K562 (cell line): ENCODE results near the gene MEIS2. TPM values are rescaled to one million over a fixed set of nuclear protein-coding genes. Genes with fewer than 3 reads are reported as not detected.
A peak's percentile ranks its signal among the peaks of the same experiment; 100 is the strongest.

Experiments used
- ATAC-seq: fragments of 200-7000 bp; cut with Tn5 transposase; 3 replicates; pipeline ENCODE4 v1.9.1; 2020; ENCODE audit warnings: moderate library complexity
- BruUV-seq: library from RNA; stranded (reverse); fragments of 400-500 nt; replicated peaks from 2 replicates; lab custom pipeline; 2021; lab: Mats Ljungman, UMichigan
- CTCF ChIA-PET: fragments of 300-600 bp; formaldehyde crosslinking; extraction: SDS; loops from one replicate; lab custom pipeline; 2021; ENCODE audit warnings: low intra/inter-chr PET ratio; lab: Yijun Ruan, JAX
- POLR2A ChIA-PET: fragments of 300-600, 350-650 bp; sonication (Branson Sonifier 250); formaldehyde crosslinking; extraction: SDS; loops from one replicate; lab custom pipeline; 2021; ENCODE audit warnings: antibody characterized with exemption, inconsistent platforms; lab: Yijun Ruan, JAX
- DNase-seq, 4 experiments: peaks; one replicate each; pipeline versions ENCODE4 v3.0.0 to v3.0.0-alpha.2; 2011 to 2018; ENCODE audit warnings: low spot score in 3 of 4, mixed read lengths in 3 of 4; ENCODE audit errors: extremely low read depth in 1 of 4
- FAIRE-seq: peaks from 2 replicates; lab custom pipeline; 2011; peaks lifted over from hg19 to GRCh38; lab: Jason Lieb, UNC
- H2AFZ ChIP-seq: 2 replicates; pipeline ENCODE4 v1.6.0; 2011; ENCODE audit warnings: low read depth, low read length, control low read depth, inconsistent platforms
- H3K27ac ChIP-seq: fragments of 200-600 bp; 3 replicates; pipeline ENCODE4 v1.8.0; 2011; ENCODE audit warnings: low read depth, mild to moderate bottlenecking, control low read depth, inconsistent platforms, low read length, moderate library complexity, mixed read lengths; ENCODE audit errors: extremely low read depth
- H3K27me3 ChIP-seq, 2 experiments: fragments of 300-600 bp in 1 of 2; 2 replicates in 1 of 2; 3 replicates in 1 of 2; pipeline versions ENCODE4 v1.6.0 to v1.8.0; 2011; ENCODE audit warnings: inconsistent platforms in 2 of 2, low read length in 2 of 2, mild to moderate bottlenecking in 1 of 2, mixed read lengths in 1 of 2, moderate library complexity in 1 of 2; ENCODE audit not compliant: control insufficient read depth in 2 of 2, insufficient read depth in 2 of 2
- H3K36me3 ChIP-seq: fragments of 300-600 bp; 3 replicates; pipeline ENCODE4 v1.8.0; 2011; ENCODE audit warnings: mild to moderate bottlenecking, low read length, inconsistent platforms; ENCODE audit not compliant: control insufficient read depth, insufficient read depth
- H3K4me1 ChIP-seq, 2 experiments: fragments of 200-600 bp in 1 of 2; replicated peaks in 1 of 2; 2 replicates in 1 of 2; 3 replicates in 1 of 2; pipeline versions ENCODE4 v1.5.1 to v1.8.0; 2011; ENCODE audit warnings: inconsistent platforms in 2 of 2, low read length in 2 of 2, mild to moderate bottlenecking in 1 of 2, mixed read lengths in 1 of 2, moderate library complexity in 1 of 2; ENCODE audit not compliant: control insufficient read depth in 2 of 2, insufficient read depth in 2 of 2
- H3K4me2 ChIP-seq: 2 replicates; pipeline ENCODE4 v1.6.1; 2011; ENCODE audit warnings: low read length, control low read depth, inconsistent platforms, mixed read lengths; ENCODE audit not compliant: insufficient read depth
- H3K4me3 ChIP-seq: fragments of 200-600 bp; sonication (generic), shearing (Covaris generic); 2 replicates; pipeline ENCODE4 v1.5.1; 2016; ENCODE audit warnings: control low read depth, inconsistent platforms
- H3K79me2 ChIP-seq: fragments of 200-600 bp; 3 replicates; pipeline ENCODE4 v1.8.0; 2011; ENCODE audit warnings: low read length, inconsistent platforms; ENCODE audit not compliant: control insufficient read depth, insufficient read depth
- H3K9ac ChIP-seq, 2 experiments: 2 replicates each; pipeline versions ENCODE4 v1.6.0 to v1.6.1; 2011; ENCODE audit warnings: low read depth in 2 of 2, low read length in 2 of 2, control low read depth in 1 of 2, inconsistent platforms in 1 of 2, mild to moderate bottlenecking in 1 of 2, mixed read lengths in 1 of 2; ENCODE audit not compliant: insufficient read depth in 1 of 2
- H3K9me1 ChIP-seq: one replicate; pipeline ENCODE4 v1.6.0; 2011; ENCODE audit warnings: inconsistent platforms, mild to moderate bottlenecking, low read length, moderate library complexity; ENCODE audit not compliant: control insufficient read depth, insufficient read depth
- H3K9me3 ChIP-seq: replicated peaks from 2 replicates; pipeline ENCODE4 v1.5.1; 2011; ENCODE audit warnings: low read depth, low read length, inconsistent platforms; ENCODE audit not compliant: control insufficient read depth, insufficient read depth
- H4K20me1 ChIP-seq: replicated peaks from 2 replicates; pipeline ENCODE4 v1.6.1; 2011; ENCODE audit warnings: low read length, inconsistent platforms, mixed read lengths; ENCODE audit not compliant: control insufficient read depth, insufficient read depth
- CBFA2T3 ChIP-seq: fragments of 450-650 bp; IDR thresholded peaks from 2 replicates; pipeline ENCODE4 v1.6.1; 2017
- CC2D1A ChIP-seq: fragments of 450-650 bp; IDR thresholded peaks from 2 replicates; pipeline ENCODE4 v1.6.1; 2017; ENCODE audit warnings: mild to moderate bottlenecking
- CHD2 ChIP-seq: IDR thresholded peaks from 2 replicates; pipeline ENCODE4 v1.6.1; 2011; ENCODE audit warnings: low read depth, low read length
- CTCFL ChIP-seq: IDR thresholded peaks from 2 replicates; pipeline ENCODE4 v1.6.1; 2011; ENCODE audit warnings: borderline replicate concordance, low read depth, mild to moderate bottlenecking, moderate library complexity, low read length; ENCODE audit not compliant: insufficient read depth, poor library complexity, severe bottlenecking
- ESRRA ChIP-seq: fragments of 450-650 bp; IDR thresholded peaks from 2 replicates; pipeline ENCODE4 v1.6.1; 2014; ENCODE audit warnings: low read depth, mild to moderate bottlenecking, moderate library complexity, borderline replicate concordance
- HNRNPL ChIP-seq: fragments of 200-400 bp; formaldehyde crosslinking; IDR thresholded peaks from 2 replicates; pipeline ENCODE4 v1.6.1; 2017; ENCODE audit warnings: low read depth, mild to moderate bottlenecking, low read length
- MTA3 ChIP-seq: fragments of 450-650 bp; formaldehyde crosslinking; IDR thresholded peaks from 2 replicates; pipeline ENCODE4 v1.6.1; 2017; ENCODE audit warnings: mild to moderate bottlenecking, borderline replicate concordance
- MYC ChIP-seq, 2 experiments: fragments of 250-450 bp in 1 of 2; sonication (Bioruptor Pico) in 1 of 2; IDR thresholded peaks; 2 replicates each; pipeline versions ENCODE4 v1.5.1 to v1.6.1; 2012 to 2021; ENCODE audit warnings: low read depth in 2 of 2, borderline replicate concordance in 1 of 2, improper control_type of control experiment in 1 of 2, low read length in 1 of 2, mild to moderate bottlenecking in 1 of 2, moderate library complexity in 1 of 2
- NR2C2 ChIP-seq, 2 experiments: fragments of 200-800 bp in 1 of 2; sonication (Bioruptor generic) in 1 of 2; sonication (generic) in 1 of 2; formaldehyde crosslinking in 1 of 2; IDR thresholded peaks; 2 replicates each; pipeline versions ENCODE4 v1.6.1 to v1.8.0; 2016 to 2022; ENCODE audit warnings: mild to moderate bottlenecking in 1 of 2, missing compliant biosample characterization in 1 of 2, missing genetic modification characterization in 1 of 2, missing genetic modification reagents in 1 of 2
- PBX2 ChIP-seq, 2 experiments: IDR thresholded peaks in 1 of 2; conservative IDR thresholded peaks in 1 of 2; 2 replicates each; pipeline ENCODE4 v1.6.1; 2016; ENCODE audit warnings: low read depth in 2 of 2, mild to moderate bottlenecking in 1 of 2, missing compliant biosample characterization in 1 of 2, missing genetic modification characterization in 1 of 2, moderate library complexity in 1 of 2
- PKNOX1 ChIP-seq: fragments of 450-650 bp; IDR thresholded peaks from 2 replicates; pipeline ENCODE4 v1.6.1; 2016
- RAD21 ChIP-seq, 2 experiments: fragments of 250-450 bp in 1 of 2; fragments of 450-650 bp in 1 of 2; sonication (Bioruptor Pico) in 1 of 2; formaldehyde crosslinking in 1 of 2; IDR thresholded peaks in 1 of 2; conservative IDR thresholded peaks in 1 of 2; 2 replicates each; pipeline versions ENCODE4 v1.4.0 to v1.8.0; 2020 to 2022; ENCODE audit warnings: mild to moderate bottlenecking in 2 of 2, moderate library complexity in 1 of 2
- TCF3 ChIP-seq: sonication (generic); formaldehyde crosslinking; IDR thresholded peaks from 2 replicates; pipeline ENCODE4 v1.4.0; 2020; ENCODE audit warnings: mild to moderate bottlenecking, missing genetic modification reagents
- ZNF707 ChIP-seq: fragments of 250-450 bp; sonication (Bioruptor Pico); conservative IDR thresholded peaks from 2 replicates; pipeline ENCODE4 v1.8.0; 2022; ENCODE audit warnings: inconsistent platforms, mild to moderate bottlenecking, moderate library complexity
- WGBS: fragments of 100-300 bp; shearing (Covaris generic); methylation state at CpG from one replicate; pipeline ENCODE4 v1.1.6; 2016; ENCODE audit warnings: low coverage, mixed read lengths; ENCODE audit not compliant: insufficient coverage; ENCODE audit errors: missing lambda C conversion rate; 5-methylcytosine and 5-hydroxymethylcytosine counted together
- in situ Hi-C: fragments of 300-500 bp; cut with MboI; formaldehyde crosslinking; loops from 4 replicates; pipeline ENCODE4 v1.15.0; 2018; ENCODE audit warnings: inconsistent platforms, mixed read lengths
- intact Hi-C: fragments of 100-400 bp; cut with micrococcal nuclease; formaldehyde crosslinking; loops from 2 replicates; pipeline ENCODE4 v1.14.2; 2022
- polyA plus RNA-seq, 8 experiments: library from polyadenylated mRNA; depleted of rRNA in 4 of 8; stranded (reverse) in 5 of 8; unstranded in 3 of 8; fragments of >200 nt; fragmentation: Nextera tagmentation in 2 of 8; fragmentation: Illumina TruSeq in 1 of 8; extraction: Ambion mirVana in 2 of 8; extraction: Trizol in 1 of 8; gene quantifications; 2 replicates each; pipeline versions ENCODE4 v1.2.1 to v1.2.3, GENCODE V29; 2011 to 2014; ENCODE audit warnings: inconsistent platforms in 1 of 8, missing spikeins in 1 of 8
- total RNA-seq, 7 experiments: library from RNA; depleted of rRNA in 6 of 7; stranded (reverse); fragments of >200 nt in 6 of 7; fragmentation: Illumina TruSeq in 2 of 7; extraction: Trizol in 2 of 7; gene quantifications; 2 replicates each; pipeline versions ENCODE4 v1.2.1 to v1.2.3, GENCODE V29; 2011 to 2021; ENCODE audit warnings: low replicate concordance in 1 of 7

The MEIS2 gene
- total and polyA plus RNA-seq, 9 of the 15 experiments (the other 6 are each of a cell fraction or from before 2014, with no cell fraction given) = 7.5 to 64.2 (median 22.3) TPM

GRCh38 chr15:36896949-36897348, 203.4 kb downstream of the MEIS2 start:
- peaks cover 41% of the 10 kb centered on the region; the same call in 2 of the 3 replicates for H3K36me3 ChIP-seq
- H3K27ac ChIP-seq = peak overlapping the region; percentile 47; the same call in 2 of the 3 replicates
- intact Hi-C loops = no loop called here
- FAIRE-seq (peak; percentile 74), DNase-seq (peak in 1 of 4 experiments; percentile 32), ATAC-seq (peak; percentile 64)
- CTCF ChIA-PET = no interaction called here
- H3K27me3 ChIP-seq = no peaks in the 10 kb centered on the region
- no peaks in the 10 kb centered on the region for H3K9me3 ChIP-seq
- WGBS = 33% methylated on average over 3 of the region's 3 CpGs
- H4K20me1 ChIP-seq = no peaks in the 10 kb centered on the region
- H3K9me1 ChIP-seq = no peaks in the 10 kb centered on the region
- peak overlapping the region in 1 of 2 experiments; percentile 50; a peak in 1 of 4 replicates for H3K9ac ChIP-seq
- H2AFZ ChIP-seq = no peak overlapping the region
- peaks cover 9 to 14% of the 10 kb centered on the region in 2 experiments; a peak in 4 of 5 replicates for H3K4me1 ChIP-seq
- H3K4me3 ChIP-seq = no peak overlapping the region
- POLR2A ChIA-PET = interaction anchor here (1.2 to 1.6 kb wide), 2 partner anchors 9 to 11 kb away, joined by 3 to 4 read pairs; no protein-coding TSS in a partner anchor
- H3K4me2 ChIP-seq = no peak overlapping the region; the same call in 1 of the 2 replicates
- in situ Hi-C loops = loop anchor here (25.0 kb wide), 1 partner anchor 990 kb away; no protein-coding TSS in a partner anchor
- H3K79me2 ChIP-seq = no peaks in the 10 kb centered on the region
- BruUV-seq = no TSS peak
- TF ChIP-seq ZNF707 (CRISPR knock-in tag) = no peak
- TF ChIP-seq PBX2 (CRISPR knock-in tag; IDR thresholded peaks at IDR 0.05; ENCODE audit: low read depth) = no peak
- TF ChIP-seq PBX2 (tag; conservative IDR thresholded peaks at IDR 0.05; ENCODE audit: low read depth) = peak; percentile 96
- TF ChIP-seq PKNOX1 = peak; percentile 60
- no peak for TF ChIP-seq CTCFL
- TF ChIP-seq MYC (IDR thresholded peaks at IDR 0.05; ENCODE audit: low read depth, low read length) = no peak
- TF ChIP-seq MYC (CRISPR knock-in tag; IDR thresholded peaks at IDR 0.05; ENCODE audit: borderline replicate concordance, low read depth) = no peak
- TF ChIP-seq CC2D1A = no peak
- TF ChIP-seq CBFA2T3 = 0 out of 2 replicates have a peak, but pooled peaks have one; percentile 18
- no peak for TF ChIP-seq NR2C2 (CRISPR knock-in tag; IDR thresholded peaks at IDR 0.05)
- peak; percentile 42; the same call in 1 of the 2 replicates for TF ChIP-seq NR2C2 (tag; IDR thresholded peaks at IDR 0.05)
- TF ChIP-seq RAD21 (CRISPR knock-in tag; conservative IDR thresholded peaks at IDR 0.05 in 1 of 2, IDR thresholded peaks at IDR 0.05 in 1 of 2) = 0 out of 4 replicates have a peak, but pooled peaks of 1 of the 2 experiments have one; percentile 9
- TF ChIP-seq CHD2 = no peak
- peak; percentile 8; the same call in 1 of the 2 replicates for TF ChIP-seq TCF3 (CRISPR knock-in tag)
- TF ChIP-seq ESRRA = peak; percentile 34; the same call in 1 of the 2 replicates
- TF ChIP-seq MTA3 = no peak
- TF ChIP-seq HNRNPL = no peak
